Measurements from ENCODE around the gene CD200R1. TPM values are rescaled to one million over a fixed set of nuclear protein-coding genes. Genes with fewer than 3 reads are reported as not detected.

The CD200R1 gene
- total and polyA plus RNA-seq, 2 of the 8 experiments (the other 6 are each of a cell fraction or from before 2014, with no cell fraction given): 0.02 TPM; not detected in 1

DNA sequence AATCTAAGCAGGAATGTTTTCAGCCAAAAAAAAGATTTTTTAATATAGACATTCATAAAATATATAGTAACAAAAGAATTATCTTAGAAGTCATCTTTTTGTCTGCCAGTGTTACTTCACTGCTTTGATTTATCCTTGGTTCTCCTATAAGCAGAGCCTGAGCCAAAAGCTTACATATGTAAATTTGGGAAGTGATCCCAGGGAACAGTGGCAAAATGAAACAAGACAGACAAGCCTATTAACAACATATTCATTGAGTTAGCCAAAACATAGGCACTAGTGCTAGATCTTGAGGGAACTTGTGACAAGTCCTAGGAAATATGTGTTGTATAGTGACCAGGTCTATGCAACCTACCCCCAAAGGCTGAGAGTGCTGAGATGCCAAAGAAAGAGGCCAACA, 27.1 kb upstream of the CD200R1 start (continued):
- TF ChIP-seq, protein P1, sequence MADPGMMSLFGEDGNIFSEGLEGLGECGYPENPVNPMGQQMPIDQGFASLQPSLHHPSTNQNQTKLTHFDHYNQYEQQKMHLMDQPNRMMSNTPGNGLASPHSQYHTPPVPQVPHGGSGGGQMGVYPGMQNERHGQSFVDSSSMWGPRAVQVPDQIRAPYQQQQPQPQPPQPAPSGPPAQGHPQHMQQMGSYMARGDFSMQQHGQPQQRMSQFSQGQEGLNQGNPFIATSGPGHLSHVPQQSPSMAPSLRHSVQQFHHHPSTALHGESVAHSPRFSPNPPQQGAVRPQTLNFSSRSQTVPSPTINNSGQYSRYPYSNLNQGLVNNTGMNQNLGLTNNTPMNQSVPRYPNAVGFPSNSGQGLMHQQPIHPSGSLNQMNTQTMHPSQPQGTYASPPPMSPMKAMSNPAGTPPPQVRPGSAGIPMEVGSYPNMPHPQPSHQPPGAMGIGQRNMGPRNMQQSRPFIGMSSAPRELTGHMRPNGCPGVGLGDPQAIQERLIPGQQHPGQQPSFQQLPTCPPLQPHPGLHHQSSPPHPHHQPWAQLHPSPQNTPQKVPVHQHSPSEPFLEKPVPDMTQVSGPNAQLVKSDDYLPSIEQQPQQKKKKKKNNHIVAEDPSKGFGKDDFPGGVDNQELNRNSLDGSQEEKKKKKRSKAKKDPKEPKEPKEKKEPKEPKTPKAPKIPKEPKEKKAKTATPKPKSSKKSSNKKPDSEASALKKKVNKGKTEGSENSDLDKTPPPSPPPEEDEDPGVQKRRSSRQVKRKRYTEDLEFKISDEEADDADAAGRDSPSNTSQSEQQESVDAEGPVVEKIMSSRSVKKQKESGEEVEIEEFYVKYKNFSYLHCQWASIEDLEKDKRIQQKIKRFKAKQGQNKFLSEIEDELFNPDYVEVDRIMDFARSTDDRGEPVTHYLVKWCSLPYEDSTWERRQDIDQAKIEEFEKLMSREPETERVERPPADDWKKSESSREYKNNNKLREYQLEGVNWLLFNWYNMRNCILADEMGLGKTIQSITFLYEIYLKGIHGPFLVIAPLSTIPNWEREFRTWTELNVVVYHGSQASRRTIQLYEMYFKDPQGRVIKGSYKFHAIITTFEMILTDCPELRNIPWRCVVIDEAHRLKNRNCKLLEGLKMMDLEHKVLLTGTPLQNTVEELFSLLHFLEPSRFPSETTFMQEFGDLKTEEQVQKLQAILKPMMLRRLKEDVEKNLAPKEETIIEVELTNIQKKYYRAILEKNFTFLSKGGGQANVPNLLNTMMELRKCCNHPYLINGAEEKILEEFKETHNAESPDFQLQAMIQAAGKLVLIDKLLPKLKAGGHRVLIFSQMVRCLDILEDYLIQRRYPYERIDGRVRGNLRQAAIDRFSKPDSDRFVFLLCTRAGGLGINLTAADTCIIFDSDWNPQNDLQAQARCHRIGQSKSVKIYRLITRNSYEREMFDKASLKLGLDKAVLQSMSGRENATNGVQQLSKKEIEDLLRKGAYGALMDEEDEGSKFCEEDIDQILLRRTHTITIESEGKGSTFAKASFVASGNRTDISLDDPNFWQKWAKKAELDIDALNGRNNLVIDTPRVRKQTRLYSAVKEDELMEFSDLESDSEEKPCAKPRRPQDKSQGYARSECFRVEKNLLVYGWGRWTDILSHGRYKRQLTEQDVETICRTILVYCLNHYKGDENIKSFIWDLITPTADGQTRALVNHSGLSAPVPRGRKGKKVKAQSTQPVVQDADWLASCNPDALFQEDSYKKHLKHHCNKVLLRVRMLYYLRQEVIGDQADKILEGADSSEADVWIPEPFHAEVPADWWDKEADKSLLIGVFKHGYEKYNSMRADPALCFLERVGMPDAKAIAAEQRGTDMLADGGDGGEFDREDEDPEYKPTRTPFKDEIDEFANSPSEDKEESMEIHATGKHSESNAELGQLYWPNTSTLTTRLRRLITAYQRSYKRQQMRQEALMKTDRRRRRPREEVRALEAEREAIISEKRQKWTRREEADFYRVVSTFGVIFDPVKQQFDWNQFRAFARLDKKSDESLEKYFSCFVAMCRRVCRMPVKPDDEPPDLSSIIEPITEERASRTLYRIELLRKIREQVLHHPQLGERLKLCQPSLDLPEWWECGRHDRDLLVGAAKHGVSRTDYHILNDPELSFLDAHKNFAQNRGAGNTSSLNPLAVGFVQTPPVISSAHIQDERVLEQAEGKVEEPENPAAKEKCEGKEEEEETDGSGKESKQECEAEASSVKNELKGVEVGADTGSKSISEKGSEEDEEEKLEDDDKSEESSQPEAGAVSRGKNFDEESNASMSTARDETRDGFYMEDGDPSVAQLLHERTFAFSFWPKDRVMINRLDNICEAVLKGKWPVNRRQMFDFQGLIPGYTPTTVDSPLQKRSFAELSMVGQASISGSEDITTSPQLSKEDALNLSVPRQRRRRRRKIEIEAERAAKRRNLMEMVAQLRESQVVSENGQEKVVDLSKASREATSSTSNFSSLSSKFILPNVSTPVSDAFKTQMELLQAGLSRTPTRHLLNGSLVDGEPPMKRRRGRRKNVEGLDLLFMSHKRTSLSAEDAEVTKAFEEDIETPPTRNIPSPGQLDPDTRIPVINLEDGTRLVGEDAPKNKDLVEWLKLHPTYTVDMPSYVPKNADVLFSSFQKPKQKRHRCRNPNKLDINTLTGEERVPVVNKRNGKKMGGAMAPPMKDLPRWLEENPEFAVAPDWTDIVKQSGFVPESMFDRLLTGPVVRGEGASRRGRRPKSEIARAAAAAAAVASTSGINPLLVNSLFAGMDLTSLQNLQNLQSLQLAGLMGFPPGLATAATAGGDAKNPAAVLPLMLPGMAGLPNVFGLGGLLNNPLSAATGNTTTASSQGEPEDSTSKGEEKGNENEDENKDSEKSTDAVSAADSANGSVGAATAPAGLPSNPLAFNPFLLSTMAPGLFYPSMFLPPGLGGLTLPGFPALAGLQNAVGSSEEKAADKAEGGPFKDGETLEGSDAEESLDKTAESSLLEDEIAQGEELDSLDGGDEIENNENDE (IDR thresholded peaks at IDR 0.05; ENCODE audit: insufficient replicate concordance, low read length): no peak
- TF ChIP-seq RBBP5 (IDR thresholded peaks at IDR 0.05; ENCODE audit: borderline replicate concordance, low read depth, low read length): no peak
- TF ChIP-seq, protein P2, sequence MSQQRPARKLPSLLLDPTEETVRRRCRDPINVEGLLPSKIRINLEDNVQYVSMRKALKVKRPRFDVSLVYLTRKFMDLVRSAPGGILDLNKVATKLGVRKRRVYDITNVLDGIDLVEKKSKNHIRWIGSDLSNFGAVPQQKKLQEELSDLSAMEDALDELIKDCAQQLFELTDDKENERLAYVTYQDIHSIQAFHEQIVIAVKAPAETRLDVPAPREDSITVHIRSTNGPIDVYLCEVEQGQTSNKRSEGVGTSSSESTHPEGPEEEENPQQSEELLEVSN (IDR thresholded peaks at IDR 0.05): no peak
